Fibroblast of villous mesenchyme (primary cell): ENCODE data around the gene PIWIL4. TPM values are rescaled to one million over a fixed set of nuclear protein-coding genes. Genes with fewer than 3 reads are reported as not detected.
A peak's percentile ranks its signal among the peaks of the same experiment; 100 is the strongest.

Experiments used
- DNase-seq: peaks from one replicate; pipeline ENCODE4 v3.0.0-alpha.2; 2010; ENCODE audit warnings: low read depth
- H3K4me3 ChIP-seq: 2 replicates; pipeline ENCODE4 v1.5.1; 2011; ENCODE audit warnings: low read depth, mild to moderate bottlenecking, low read length
- CTCF ChIP-seq: IDR thresholded peaks from 2 replicates; pipeline ENCODE4 v1.5.1; 2012; ENCODE audit warnings: low read depth, mild to moderate bottlenecking, low read length; ENCODE audit not compliant: insufficient read depth
- total RNA-seq: library from RNA; depleted of rRNA; stranded (reverse); fragments of >200 nt; gene quantifications from 2 replicates; pipeline ENCODE4 v1.2.3, GENCODE V29; 2012

The PIWIL4 gene
- total RNA-seq, 1 donor: 0.86 TPM

- TF ChIP-seq CTCF: no peak
- H3K4me3 ChIP-seq: no peak overlapping the region
- DNase-seq: no peak
Measured at GRCh38 chr11:94588366-94588942, 21.3 kb downstream of the PIWIL4 start.

- no peak for TF ChIP-seq CTCF
- no peak for DNase-seq
- H3K4me3 ChIP-seq: no peak overlapping the region
Measured at GRCh38 chr11:94590352-94591041, 23.3 kb downstream of the PIWIL4 start.

DNA sequence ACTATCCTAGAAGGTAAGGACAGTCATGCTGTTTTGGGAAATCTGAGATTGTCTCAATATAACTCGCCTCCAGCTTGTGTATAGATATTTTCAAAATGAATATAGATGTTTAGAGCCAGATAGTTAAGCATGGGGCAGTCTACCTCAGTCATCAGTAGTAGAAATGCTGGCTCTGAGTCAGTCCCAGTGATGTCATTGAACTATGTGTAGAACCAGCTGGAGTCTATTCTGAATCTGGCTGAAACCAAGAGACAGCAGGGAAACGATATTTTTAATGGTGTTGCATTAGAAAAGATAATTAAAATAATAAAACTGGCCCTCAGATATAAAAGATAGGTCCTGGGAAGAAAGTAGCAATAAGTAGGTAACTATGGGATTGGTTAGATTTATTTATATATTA is 25.9 kb downstream of the PIWIL4 start:
- TF ChIP-seq CTCF: no peak
- no peak overlapping the region for H3K4me3 ChIP-seq
- DNase-seq: no peak

- DNase-seq: no peak
- no peak overlapping the region for H3K4me3 ChIP-seq
Measured at GRCh38 chr11:94595076-94595475, 27.9 kb downstream of the PIWIL4 start.

DNA sequence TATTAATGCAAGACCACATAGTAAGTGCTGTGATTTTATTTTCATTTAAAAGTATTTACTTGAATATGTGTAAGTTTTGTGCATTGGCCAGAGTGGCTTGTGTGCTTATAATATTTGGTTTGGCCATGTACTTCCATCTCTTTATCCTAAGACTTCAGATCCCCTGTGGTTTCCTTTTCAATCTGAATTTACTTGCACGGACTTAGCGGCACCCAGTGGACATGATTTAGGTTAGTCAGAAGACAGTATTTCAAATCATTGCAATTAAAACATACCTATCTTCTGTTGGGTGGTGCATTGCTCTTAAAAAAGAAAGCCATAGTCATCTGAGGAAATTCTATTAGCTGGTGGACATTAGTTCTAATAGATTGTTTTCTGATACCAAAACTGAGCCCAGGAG is 30.7 kb downstream of the PIWIL4 start:
- no peak overlapping the region for H3K4me3 ChIP-seq
- peak; percentile 23 for DNase-seq
- peak; percentile 14 for TF ChIP-seq CTCF

More at GRCh38 chr11:94595076-94595475, 27.9 kb downstream of the PIWIL4 start:
- TF ChIP-seq CTCF: no peak

GRCh38 chr11:94599510-94599909 is 32.3 kb downstream of the PIWIL4 start:
- H3K4me3 ChIP-seq: no peak overlapping the region
- TF ChIP-seq CTCF: no peak
- no peak for DNase-seq
